Neuronal stem cell (in vitro differentiated cells): Measurements from ENCODE around the gene KIAA0232.
A peak's percentile ranks its signal among the peaks of the same experiment; 100 is the strongest.

Source experiments
- DNase-seq: peaks from one replicate; pipeline ENCODE4 v3.0.0-alpha.2; 2013; ENCODE audit warnings: low spot score
- H2AFZ ChIP-seq: one replicate; pipeline ENCODE4 v1.6.1; 2013; ENCODE audit warnings: mild to moderate bottlenecking, low read length, inconsistent platforms
- H2AK5ac ChIP-seq: 2 replicates; pipeline ENCODE4 v1.6.1; 2013; ENCODE audit warnings: low read depth, mild to moderate bottlenecking, inconsistent platforms, low read length, moderate library complexity, mixed read lengths
- H2BK120ac ChIP-seq: 2 replicates; pipeline ENCODE4 v1.6.1; 2013; ENCODE audit warnings: low read depth, mild to moderate bottlenecking, inconsistent platforms, low read length, moderate library complexity, mixed read lengths
- H2BK12ac ChIP-seq: one replicate; pipeline ENCODE4 v1.6.1; 2013; ENCODE audit warnings: low read length, inconsistent platforms
- H2BK15ac ChIP-seq: 2 replicates; pipeline ENCODE4 v1.6.1; 2013; ENCODE audit warnings: mild to moderate bottlenecking, low read length, inconsistent platforms, mixed read lengths
- H2BK5ac ChIP-seq: one replicate; pipeline ENCODE4 v1.6.1; 2013; ENCODE audit warnings: inconsistent platforms, mild to moderate bottlenecking, low read length, moderate library complexity
- H3K14ac ChIP-seq: one replicate; pipeline ENCODE4 v1.6.1; 2013; ENCODE audit warnings: low read length, inconsistent platforms
- H3K18ac ChIP-seq: 2 replicates; pipeline ENCODE4 v1.6.1; 2013; ENCODE audit warnings: low read length, inconsistent platforms
- H3K23ac ChIP-seq: 2 replicates; pipeline ENCODE4 v1.6.1; 2013; ENCODE audit warnings: low read depth, mild to moderate bottlenecking, mixed read lengths, low read length, inconsistent platforms; ENCODE audit not compliant: poor library complexity
- H3K27ac ChIP-seq: replicated peaks from 3 replicates; pipeline ENCODE4 v1.5.1; 2013; ENCODE audit warnings: low read length, inconsistent platforms
- H3K27me3 ChIP-seq, 3 experiments: 2 replicates each; pipeline ENCODE4 v1.6.1; 2013; ENCODE audit warnings: low read length in 3 of 3, mild to moderate bottlenecking in 2 of 3, inconsistent platforms in 1 of 3, low read depth in 1 of 3, mixed read lengths in 1 of 3, moderate library complexity in 1 of 3; ENCODE audit not compliant: control insufficient read depth in 3 of 3, insufficient read depth in 3 of 3
- H3K36me3 ChIP-seq, 2 donors: replicated peaks in 1 of 2; 2 replicates each; pipeline ENCODE4 v1.6.1; 2013; ENCODE audit warnings: low read length in 2 of 2; ENCODE audit not compliant: control insufficient read depth in 2 of 2, insufficient read depth in 2 of 2
- H3K4ac ChIP-seq: 2 replicates; pipeline ENCODE4 v1.6.1; 2013; ENCODE audit warnings: inconsistent platforms, mild to moderate bottlenecking, low read length, moderate library complexity
- H3K4me1 ChIP-seq, 2 donors: 1 replicate in 1 of 2; 2 replicates in 1 of 2; pipeline ENCODE4 v1.6.1; 2013; ENCODE audit warnings: low read length in 2 of 2, low read depth in 1 of 2; ENCODE audit not compliant: control insufficient read depth in 2 of 2, insufficient read depth in 1 of 2
- H3K4me2 ChIP-seq: one replicate; pipeline ENCODE4 v1.6.1; 2013; ENCODE audit warnings: mild to moderate bottlenecking, low read length, inconsistent platforms; ENCODE audit not compliant: insufficient read depth, poor library complexity, severe bottlenecking
- H3K4me3 ChIP-seq, 2 donors: 2 replicates each; pipeline ENCODE4 v1.5.1; 2013; ENCODE audit warnings: low read length in 2 of 2, mild to moderate bottlenecking in 2 of 2, inconsistent platforms in 1 of 2, moderate library complexity in 1 of 2
- H3K79me1 ChIP-seq: one replicate; pipeline ENCODE4 v1.6.1; 2013; ENCODE audit warnings: low read depth, mild to moderate bottlenecking, inconsistent platforms, low read length, moderate library complexity
- H3K9ac ChIP-seq: one replicate; pipeline ENCODE4 v1.6.1; 2013; ENCODE audit warnings: mild to moderate bottlenecking, low read depth, low read length, inconsistent platforms; ENCODE audit not compliant: poor library complexity
- H3K9me3 ChIP-seq, 2 donors: replicated peaks in 1 of 2; 2 replicates each; pipeline versions ENCODE3 to v1.6.1; 2013; ENCODE audit warnings: low read length in 2 of 2, mild to moderate bottlenecking in 2 of 2, inconsistent platforms in 1 of 2, low read depth in 1 of 2, mixed read lengths in 1 of 2, moderate library complexity in 1 of 2; ENCODE audit not compliant: control insufficient read depth in 2 of 2, insufficient read depth in 1 of 2
- H4K8ac ChIP-seq: one replicate; pipeline ENCODE4 v1.6.1; 2013; ENCODE audit warnings: low read depth, mild to moderate bottlenecking, inconsistent platforms, low read length, moderate library complexity
- H4K91ac ChIP-seq: one replicate; pipeline ENCODE4 v1.6.1; 2013; ENCODE audit warnings: low read length, low read depth, mild to moderate bottlenecking, inconsistent platforms; ENCODE audit not compliant: poor library complexity
- WGBS, 2 donors: extraction: QIAGEN DNeasy Blood & Tissue Kit; methylation state at CpG; one replicate each; pipeline ENCODE4 v1.1.7; 2013; ENCODE audit warnings: missing lambda C conversion rate in 2 of 2, mixed read lengths in 1 of 2; ENCODE audit not compliant: insufficient read length in 2 of 2, insufficient replicate concordance in 1 of 2; ENCODE audit errors: extremely low coverage in 2 of 2; 5-methylcytosine and 5-hydroxymethylcytosine counted together

The KIAA0232 gene

DNA sequence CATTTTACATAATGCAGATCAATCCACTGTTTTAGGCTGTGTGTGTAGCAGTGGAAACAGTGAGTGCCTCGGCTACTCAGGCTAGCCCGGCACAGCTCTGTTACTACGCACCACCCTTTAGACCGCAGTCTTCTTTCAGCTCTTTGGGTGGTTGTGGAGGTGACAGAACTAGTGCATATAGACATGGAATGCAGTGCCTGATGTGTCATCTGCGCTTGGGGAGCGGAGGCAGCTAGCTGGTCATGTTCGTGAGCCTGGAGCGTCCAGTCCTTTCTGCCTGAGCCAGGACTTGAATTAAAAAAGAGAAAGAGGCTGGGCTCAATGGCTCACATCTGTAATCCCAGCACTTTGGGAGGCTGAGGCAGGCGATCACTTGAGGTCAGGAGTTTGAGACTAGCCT, 131.9 kb downstream of the KIAA0232 start:
- no peak overlapping the region for H3K4me3 ChIP-seq
- H2BK120ac ChIP-seq, result no peak overlapping the region
- no peak overlapping the region for H3K9ac ChIP-seq
- no peaks in the 10 kb centered on the region for H3K36me3 ChIP-seq
- no peak overlapping the region for H4K91ac ChIP-seq
- H3K14ac ChIP-seq, result no peak overlapping the region
- no peak overlapping the region for H3K4ac ChIP-seq
- H3K27me3 ChIP-seq, result no peaks in the 10 kb centered on the region
- peaks cover 0 to 19% of the 10 kb centered on the region in 2 donors for H3K4me1 ChIP-seq
- H2AFZ ChIP-seq, result no peak overlapping the region
- H2BK12ac ChIP-seq, result no peak overlapping the region
- H3K27ac ChIP-seq, result no peak overlapping the region
- no peak overlapping the region for H3K23ac ChIP-seq
- no peak overlapping the region for H3K18ac ChIP-seq
- no peak for DNase-seq
- no peak overlapping the region for H2BK15ac ChIP-seq
- no peak overlapping the region for H3K4me2 ChIP-seq
- H3K79me1 ChIP-seq, result peaks cover 13% of the 10 kb centered on the region
- no peak overlapping the region for H2AK5ac ChIP-seq
- no CpG with 5 or more reads among the region's 9 CpGs for WGBS, 2 donors
- peaks cover 0 to 2% of the 10 kb centered on the region in 2 donors for H3K9me3 ChIP-seq
- no peak overlapping the region for H2BK5ac ChIP-seq
- H4K8ac ChIP-seq, result no peak overlapping the region

GRCh38 chr4:6915041-6916005, 132.8 kb downstream of the KIAA0232 start:
- DNase-seq, result no peak
- Histone ChIP-seq H2BK15ac (no peak overlapping the region), H3K9me3 (peaks cover 0 to 2% of the 10 kb centered on the region in 2 donors), H3K79me1 (peaks cover 13% of the 10 kb centered on the region), H4K91ac (no peak overlapping the region), H3K4me2 (no peak overlapping the region), H3K4me3 (peak overlapping the region in 1 of 2 donors; percentile 43), H2BK5ac (no peak overlapping the region), H3K27ac (no peak overlapping the region), H3K9ac (no peak overlapping the region), H3K36me3 (no peaks in the 10 kb centered on the region), H3K4me1 (peaks cover 0 to 20% of the 10 kb centered on the region in 2 donors), H3K27me3 (no peaks in the 10 kb centered on the region), H2BK120ac (no peak overlapping the region), H2AK5ac (no peak overlapping the region), H3K4ac (no peak overlapping the region), H2AFZ (no peak overlapping the region), H4K8ac (no peak overlapping the region), H3K23ac (peak overlapping the region; percentile 17), H3K18ac (no peak overlapping the region), H2BK12ac (no peak overlapping the region), H3K14ac (no peak overlapping the region)
- WGBS, 2 donors, result no CpG with 5 or more reads among the region's 18 CpGs

DNA sequence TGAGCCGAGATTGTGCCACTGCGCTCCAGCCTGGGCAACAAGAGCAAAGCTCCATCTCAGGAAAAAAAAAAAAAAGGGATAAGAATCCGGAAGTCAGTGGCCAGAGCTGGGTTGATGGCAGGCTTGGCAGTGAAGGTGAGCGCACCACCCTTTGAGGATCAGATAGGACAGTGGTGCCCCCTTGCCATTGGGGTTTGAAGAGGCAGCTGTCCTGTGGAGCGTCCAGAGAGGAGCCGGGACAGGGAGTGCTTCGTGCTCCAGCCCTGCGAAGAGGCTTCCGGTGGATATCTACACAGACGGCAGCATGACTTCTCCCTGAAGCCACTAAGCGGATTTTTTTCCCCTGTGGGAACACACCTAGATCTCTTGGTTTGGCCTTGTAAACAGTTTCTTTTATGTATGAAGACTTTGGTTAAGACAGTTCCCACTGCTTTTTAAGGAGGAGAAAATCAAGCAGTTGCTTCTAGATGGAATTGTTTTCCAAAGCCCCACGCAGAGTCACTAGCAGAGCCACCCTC, 133.6 kb downstream of the KIAA0232 start:
- no peak overlapping the region for H3K23ac ChIP-seq
- H2AFZ ChIP-seq, result no peak overlapping the region
- H2BK120ac ChIP-seq, result no peak overlapping the region
- H3K14ac ChIP-seq, result no peak overlapping the region
- H3K4me3 ChIP-seq, result no peak overlapping the region
- H3K4me1 ChIP-seq, result peaks cover 0 to 14% of the 10 kb centered on the region in 2 donors
- no peak overlapping the region for H3K4me2 ChIP-seq
- H3K9me3 ChIP-seq, result peaks cover 0 to 2% of the 10 kb centered on the region in 2 donors
- no peak overlapping the region for H2BK15ac ChIP-seq
- H4K8ac ChIP-seq, result no peak overlapping the region
- no peak overlapping the region for H3K9ac ChIP-seq
- WGBS, 2 donors, result no CpG with 5 or more reads among the region's 12 CpGs
- H2BK5ac ChIP-seq, result no peak overlapping the region
- no peak overlapping the region for H2BK12ac ChIP-seq
- no peak overlapping the region for H2AK5ac ChIP-seq
- H3K36me3 ChIP-seq, result no peaks in the 10 kb centered on the region
- H3K27me3 ChIP-seq, result no peaks in the 10 kb centered on the region
- no peak overlapping the region for H3K4ac ChIP-seq
- H3K79me1 ChIP-seq, result peaks cover 9% of the 10 kb centered on the region
- H3K18ac ChIP-seq, result no peak overlapping the region
- no peak overlapping the region for H4K91ac ChIP-seq
- no peak for DNase-seq
- no peak overlapping the region for H3K27ac ChIP-seq
